GM19035 (cell line): ENCODE results near the gene CCR5.
"Not testable (repeated sequence)": the region's sequence is repeated elsewhere in the genome, so short reads cannot be mapped to it uniquely, and the experiment has no call there.

Experiments
- ATAC-seq: cut with Tn5 transposase; IDR thresholded peaks from one replicate; pipeline ENCODE4 v1.9.1; 2021; ENCODE audit not compliant: unreplicated experiment

Gene CCR5

GRCh38 chr3:46383211-46383950, 12.6 kb downstream of the CCR5 start:
- no peak for ATAC-seq

DNA sequence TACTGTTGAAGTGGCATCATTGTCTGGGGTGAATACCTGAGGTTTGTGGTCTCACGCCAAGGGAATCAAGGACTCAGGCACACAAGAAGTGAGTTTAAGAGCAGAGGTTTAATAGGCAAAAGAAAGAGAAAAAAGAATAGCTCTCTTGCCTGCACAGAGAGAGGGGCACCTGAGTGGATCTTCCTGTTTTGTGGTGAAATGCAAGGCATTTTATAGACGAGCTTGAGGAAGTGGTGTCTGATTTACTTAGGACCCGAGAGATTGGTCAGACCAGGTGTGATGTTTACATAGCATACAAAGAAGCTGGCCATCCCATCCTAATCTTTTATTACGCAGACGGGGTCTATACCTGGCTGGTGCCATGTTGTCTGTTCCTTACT, 13.2 kb downstream of the CCR5 start:
- no peak for ATAC-seq

GRCh38 chr3:46386205-46386604, 15.5 kb downstream of the CCR5 start:
- ATAC-seq = no peak

DNA sequence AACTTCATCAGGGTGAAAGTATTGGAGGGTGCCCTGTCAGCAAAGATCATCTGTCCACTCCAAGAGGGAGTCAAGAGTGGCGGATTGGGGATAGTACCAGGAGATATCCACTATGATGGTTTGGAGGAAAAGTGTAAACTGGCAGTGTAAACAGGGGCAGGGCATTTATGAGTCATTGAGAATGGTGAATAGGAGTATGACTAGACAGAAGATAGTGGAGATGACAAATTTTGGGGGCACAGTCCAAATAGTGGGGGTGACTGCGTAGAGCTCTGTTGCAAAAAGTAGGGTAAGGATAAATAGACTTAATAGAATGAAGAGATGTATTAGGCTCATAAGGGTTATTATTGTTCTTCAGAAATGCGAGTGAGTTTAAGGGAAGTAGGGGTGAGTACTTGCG, 18.1 kb downstream of the CCR5 start:
- ATAC-seq = not testable (repeated sequence)

GRCh38 chr3:46389306-46389705, 18.6 kb downstream of the CCR5 start:
- no peak for ATAC-seq

DNA sequence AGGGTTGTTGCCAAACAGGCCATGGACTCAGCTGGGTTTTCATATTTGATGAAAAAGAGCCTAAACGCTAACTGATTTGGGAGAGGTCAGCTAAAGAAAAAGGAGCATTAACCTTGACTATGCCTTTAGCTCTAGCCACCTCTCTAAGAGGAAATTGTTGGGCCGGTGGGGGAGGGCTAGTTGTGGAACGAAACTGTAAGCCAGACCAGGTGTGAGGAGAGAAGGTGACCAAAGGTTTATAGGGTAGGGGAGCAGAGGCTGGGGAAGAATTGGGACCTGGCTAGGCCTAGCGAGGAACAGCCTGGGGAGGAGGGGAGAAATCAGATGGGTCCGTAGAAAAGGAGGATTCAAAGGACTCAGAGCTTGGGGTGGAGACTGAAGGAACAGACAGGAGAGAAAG, 20.8 kb downstream of the CCR5 start:
- ATAC-seq = not testable (repeated sequence)

- no peak for ATAC-seq
Observed at GRCh38 chr3:46393011-46393410, 22.3 kb downstream of the CCR5 start.

DNA sequence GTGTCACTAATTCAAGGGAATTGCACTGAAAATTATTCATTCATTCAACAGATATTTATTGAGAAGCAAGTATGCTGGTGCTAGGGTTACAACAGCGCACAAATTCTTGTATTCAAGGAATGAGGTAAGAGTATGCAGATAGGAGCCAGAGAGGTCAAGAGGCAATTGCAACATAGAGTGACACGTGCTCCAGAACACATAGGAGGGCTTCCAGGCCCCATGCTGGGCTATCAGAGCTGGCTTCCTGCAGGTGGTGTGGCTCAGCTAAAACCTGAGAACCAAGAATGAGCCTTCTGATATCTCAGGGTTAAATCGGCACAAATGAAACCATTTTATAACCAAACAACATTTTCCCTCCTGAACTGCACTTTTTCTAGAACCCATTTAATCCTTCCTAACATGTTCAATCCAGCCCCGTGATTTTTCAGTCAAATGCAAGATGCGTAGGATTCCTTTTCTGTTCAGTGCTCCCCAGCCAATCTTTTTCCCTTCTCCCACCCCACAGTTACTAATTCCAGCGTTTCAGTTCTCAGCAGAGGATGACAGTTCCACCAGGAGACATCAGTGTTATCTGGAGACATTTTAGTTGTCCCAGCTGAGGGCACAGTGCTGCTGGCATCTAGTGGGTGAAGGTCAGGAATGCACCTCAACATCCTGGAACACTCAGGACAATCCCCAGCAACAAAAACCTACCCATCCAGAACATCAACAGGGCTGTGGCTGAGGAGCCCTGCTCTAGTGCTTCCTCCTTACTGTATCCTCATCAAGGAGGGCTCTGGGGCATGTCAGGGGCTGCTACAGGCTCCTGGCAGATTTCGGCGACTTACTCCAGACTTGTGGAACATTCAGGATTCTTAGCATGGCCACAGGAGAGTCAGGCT, 23.0 kb downstream of the CCR5 start:
- no peak for ATAC-seq

DNA sequence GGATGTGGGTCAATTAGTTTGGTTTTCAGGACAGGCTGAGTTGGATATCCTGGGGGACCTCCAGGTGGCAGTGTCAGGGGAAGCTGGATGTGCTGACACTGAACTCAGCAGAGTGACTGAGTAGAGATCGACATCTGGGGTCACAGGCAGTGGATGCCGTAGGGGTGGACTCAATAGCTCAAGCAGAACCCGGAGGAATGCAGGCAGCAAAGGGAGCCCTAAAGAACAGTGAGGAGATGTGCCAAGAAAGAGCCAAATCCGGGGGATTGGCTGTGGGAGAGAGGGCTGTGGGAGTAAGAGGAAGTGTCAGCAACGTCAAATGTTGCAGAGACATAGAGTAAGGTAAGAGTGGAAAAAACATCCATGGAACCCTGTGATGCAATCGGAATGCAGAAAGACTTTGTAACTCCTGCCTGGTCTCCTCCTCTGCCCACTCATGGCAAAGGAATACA, 24.5 kb downstream of the CCR5 start:
- ATAC-seq = no peak

DNA sequence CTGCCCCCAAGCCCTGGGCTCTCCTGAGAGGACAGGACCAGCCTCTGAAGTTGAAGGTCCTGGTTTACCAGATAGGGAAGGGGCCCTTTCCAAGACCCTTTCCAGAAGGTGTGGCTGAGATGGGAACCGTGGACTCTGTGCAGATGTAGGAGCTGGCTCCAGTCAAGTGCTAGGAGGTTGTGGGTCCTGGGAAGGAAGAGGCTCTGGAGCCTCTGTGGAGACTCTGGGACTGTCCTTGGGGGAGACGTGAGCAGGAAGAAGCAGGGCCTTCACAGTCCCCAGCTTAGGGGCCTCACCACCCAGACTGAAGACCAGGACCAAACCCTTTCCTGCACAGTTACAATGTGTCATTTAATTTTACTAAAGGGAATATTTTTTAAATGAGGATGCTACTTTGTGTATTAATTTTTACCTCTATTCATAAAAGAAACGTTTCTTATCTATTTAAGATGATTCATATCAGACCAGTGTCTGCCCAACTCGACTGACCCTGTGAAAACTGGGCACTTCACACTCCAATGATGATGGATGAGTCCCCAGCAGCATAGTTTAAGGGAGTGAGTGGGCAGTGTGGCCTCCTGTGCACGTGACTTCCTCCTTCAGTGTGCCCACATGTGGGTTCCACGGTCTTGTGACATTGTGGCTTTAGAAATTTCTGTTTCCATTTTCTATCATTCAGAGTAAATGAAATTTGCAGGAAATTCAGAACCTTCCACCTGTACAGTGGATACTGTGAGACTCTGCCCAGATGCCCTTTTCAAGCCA, 25.2 kb downstream of the CCR5 start:
- no peak for ATAC-seq

DNA sequence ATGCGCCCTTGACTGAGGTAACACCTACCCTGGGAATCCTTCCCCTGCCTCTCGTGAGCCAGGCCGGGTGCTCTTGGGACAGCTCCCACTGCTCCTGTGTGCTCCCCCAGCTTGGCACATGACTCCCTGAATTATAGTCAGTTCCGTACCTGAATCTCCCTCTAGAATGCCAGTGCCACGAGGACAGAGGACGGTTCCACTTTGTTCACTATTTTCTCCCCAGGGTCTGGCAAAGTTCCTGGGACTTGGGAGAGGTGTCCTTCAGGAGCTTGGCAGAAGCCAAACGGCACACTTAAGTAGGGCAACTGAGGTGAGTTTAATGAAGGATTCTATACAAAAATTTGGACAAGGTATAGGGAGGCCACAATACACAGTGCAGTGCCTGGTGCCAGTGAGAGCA, 26.4 kb downstream of the CCR5 start:
- ATAC-seq = no peak

DNA sequence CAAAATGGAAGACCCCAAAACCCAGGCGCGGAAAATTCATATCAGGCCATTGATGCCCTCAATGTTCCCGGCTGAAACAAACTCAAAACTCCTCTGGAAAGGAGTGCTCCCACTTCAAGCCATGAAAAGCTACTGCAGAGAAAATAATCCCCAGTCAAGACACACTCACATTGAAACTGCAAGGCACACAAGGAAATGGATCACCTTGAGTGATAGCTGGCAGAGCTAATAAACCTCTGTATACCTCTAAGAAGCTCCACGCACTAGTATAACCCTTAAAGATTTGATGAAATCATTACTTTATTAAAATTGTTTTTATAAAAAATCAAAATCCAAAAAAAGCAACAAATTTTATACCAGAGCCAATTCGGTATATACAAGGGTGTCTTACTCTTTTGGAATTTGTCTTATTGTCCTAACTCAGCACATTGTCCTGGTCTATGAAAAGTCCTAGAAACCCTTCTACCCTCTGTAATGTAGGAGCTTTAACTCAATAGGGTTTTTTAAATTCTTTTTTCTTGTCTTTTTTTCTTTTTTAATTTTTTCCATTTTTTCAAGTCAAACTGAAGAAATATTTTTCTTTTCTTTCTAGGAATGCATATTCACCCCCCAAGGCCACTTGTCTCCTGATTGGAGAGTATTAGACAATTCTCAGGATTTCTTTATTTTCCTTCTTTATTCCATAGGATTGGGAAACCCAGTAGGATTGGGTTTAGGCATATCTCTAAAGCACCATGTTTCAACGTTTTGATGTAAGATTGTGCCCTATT, 27.6 kb downstream of the CCR5 start:
- no peak for ATAC-seq

- ATAC-seq = no peak
Observed at GRCh38 chr3:46399098-46399497, 28.4 kb downstream of the CCR5 start.

DNA sequence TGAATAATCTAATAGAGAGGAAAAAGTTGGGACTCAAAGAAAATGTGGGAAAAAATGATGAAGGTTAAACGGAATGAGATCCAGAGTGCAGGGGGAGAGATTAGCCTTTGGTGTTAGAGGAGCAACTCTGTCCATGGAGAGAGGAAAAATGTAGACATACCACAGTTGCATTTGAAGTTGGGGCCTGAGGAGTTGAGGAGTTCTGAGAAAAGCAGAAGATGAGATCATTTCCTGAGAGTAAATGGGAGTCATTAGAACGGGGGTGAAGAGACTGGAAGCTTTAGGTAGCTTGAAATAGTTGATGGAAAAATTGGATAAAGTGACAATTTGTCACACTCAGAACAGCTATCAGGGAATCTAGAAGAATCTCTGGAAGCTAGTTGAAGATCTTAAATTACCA, 28.8 kb downstream of the CCR5 start:
- ATAC-seq = no peak

- no peak for ATAC-seq
Observed at GRCh38 chr3:46400000-46400734, 29.4 kb downstream of the CCR5 start.

- no peak for ATAC-seq
Observed at GRCh38 chr3:46400846-46401245, 30.1 kb downstream of the CCR5 start.

DNA sequence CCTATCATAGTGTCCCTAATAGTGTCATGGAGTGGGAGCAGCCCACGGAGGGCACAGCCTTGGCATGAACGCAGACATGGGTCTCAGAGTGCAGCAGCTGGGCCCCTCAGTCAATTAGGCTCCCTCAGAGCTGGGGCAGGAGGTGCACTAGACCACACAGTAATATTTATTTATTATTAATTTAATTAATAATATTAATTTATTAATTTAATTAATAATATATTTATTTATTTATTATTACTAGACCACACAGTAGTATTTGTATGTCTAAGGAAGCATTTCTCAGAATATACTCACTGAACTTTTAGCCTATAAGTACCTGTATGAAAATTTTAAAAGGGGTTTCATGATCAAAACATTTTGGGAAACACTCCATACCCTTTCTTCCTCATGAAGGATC, 30.8 kb downstream of the CCR5 start:
- ATAC-seq = no peak

- not testable (repeated sequence) for ATAC-seq
Observed at GRCh38 chr3:46402902-46403301, 32.2 kb downstream of the CCR5 start.

DNA sequence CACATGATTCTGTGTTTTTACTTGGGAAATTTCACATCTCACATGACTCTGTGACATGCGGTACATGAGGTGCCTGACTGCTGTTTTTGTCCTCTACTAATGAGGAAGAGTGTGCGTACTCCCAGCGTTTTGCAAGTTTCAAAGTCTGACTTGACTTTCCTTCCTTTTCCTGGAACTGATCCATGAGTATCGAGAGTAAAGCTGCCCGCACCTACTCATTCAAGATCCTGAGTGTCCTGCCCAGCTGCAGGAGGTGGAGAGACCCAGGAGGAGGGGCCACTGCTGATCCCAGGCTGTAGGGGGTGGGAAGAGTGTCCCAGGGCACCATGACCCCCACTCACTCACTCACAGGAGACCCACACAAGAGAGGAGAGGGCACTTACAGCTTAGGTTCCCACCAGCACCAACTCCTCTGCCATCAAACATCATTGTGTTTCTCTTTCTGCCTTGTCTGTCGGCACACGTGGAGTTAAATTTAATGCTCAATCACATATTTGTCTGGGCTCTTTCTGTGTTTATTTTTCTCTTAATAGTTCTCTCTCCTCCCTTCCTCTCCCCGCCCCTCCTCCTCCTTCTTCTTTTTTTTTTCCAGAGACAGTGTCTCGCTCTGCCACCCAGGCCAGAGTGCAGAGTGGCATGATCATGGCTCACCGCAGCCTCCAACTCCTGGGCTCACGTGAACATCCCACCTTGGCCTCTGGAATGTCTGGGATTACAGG, 34.7 kb downstream of the CCR5 start:
- ATAC-seq = no peak

DNA sequence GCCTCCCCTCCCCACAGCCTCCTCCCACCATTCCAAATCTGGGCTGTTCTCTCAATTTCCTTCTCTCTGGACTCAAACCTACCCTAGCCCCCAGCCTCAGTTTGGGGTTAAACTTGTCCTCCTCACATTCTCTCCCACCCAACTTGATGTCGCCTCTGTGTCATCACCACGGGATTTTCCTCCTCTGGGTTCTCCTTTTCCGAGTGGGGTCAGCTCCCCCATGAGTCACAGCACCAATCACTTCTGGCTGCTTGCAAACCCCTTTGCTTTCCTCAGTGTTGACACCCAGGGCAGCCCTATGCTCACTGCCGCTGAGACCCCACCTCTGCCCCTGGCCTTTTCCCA, 35.7 kb downstream of the CCR5 start:
- no peak for ATAC-seq
